Ovary (tissue), 9 donors: ENCODE results near the gene DAB2IP. TPM values are rescaled to one million over a fixed set of nuclear protein-coding genes. Genes with fewer than 3 reads are reported as not detected.

Source experiments
- DNase-seq, 5 donors: peaks; one replicate each; pipeline ENCODE4 v3.0.0-alpha.2; 2019 to 2020
- H3K27ac ChIP-seq, 2 donors: fragments of 200-600 bp; one replicate each; pipeline versions ENCODE4 v1.5.1 to v1.8.0; 2019 to 2022
- H3K27me3 ChIP-seq: fragments of 200-600 bp; one replicate; pipeline ENCODE4 v1.8.0; 2022
- H3K36me3 ChIP-seq: fragments of 200-600 bp; sonication (generic); one replicate; pipeline ENCODE4 v1.5.1; 2019
- H3K4me1 ChIP-seq: one replicate; pipeline ENCODE4 v1.8.1; 2013; ENCODE audit warnings: mild to moderate bottlenecking, moderate library complexity; ENCODE audit not compliant: insufficient read depth
- H3K4me3 ChIP-seq: fragments of 200-600 bp; sonication (generic); one replicate; pipeline ENCODE4 v1.5.1; 2017
- H3K9me3 ChIP-seq, 2 donors: fragments of 200-600 bp in 1 of 2; sonication (generic) in 1 of 2; one replicate each; pipeline versions ENCODE4 v1.5.1 to v1.8.1; 2013 to 2019; ENCODE audit warnings: mild to moderate bottlenecking in 1 of 2, moderate library complexity in 1 of 2
- EP300 ChIP-seq: sonication (generic); formaldehyde crosslinking; IDR thresholded peaks from one replicate; pipeline ENCODE4 v1.6.1; 2017; ENCODE audit warnings: antibody characterized with exemption
- POLR2A ChIP-seq: fragments of 450-650 bp; IDR thresholded peaks from one replicate; pipeline ENCODE4 v1.6.1; 2017; ENCODE audit warnings: antibody characterized with exemption, mild to moderate bottlenecking, moderate library complexity
- WGBS, 3 donors: extraction: QIAGEN DNeasy Blood & Tissue Kit in 1 of 3; methylation state at CpG; one replicate each; pipeline versions ENCODE4 v1.1.5 to v1.1.7; 2013 to 2017; 5-methylcytosine and 5-hydroxymethylcytosine counted together
- intact Hi-C, 4 donors: fragments of 100-400 bp; cut with DNase I; formaldehyde crosslinking; loops; one replicate each; pipeline versions ENCODE4 v1.11.0 to v1.15.1; 2022 to 2023
- polyA plus RNA-seq, 2 donors: library from polyadenylated mRNA; stranded (reverse); fragments of 200-250 nt in 1 of 2; fragments of 350-450 nt in 1 of 2; fragmentation: Illumina TruSeq in 1 of 2; extraction: RNeasy Lipid Tissue Mini Kit (QIAGEN cat#74804) in 1 of 2; gene quantifications; one replicate each; pipeline ENCODE4 v1.2.3, GENCODE V29; 2013 to 2014
- total RNA-seq, 7 donors: library from RNA; depleted of rRNA in 2 of 7; stranded (reverse); fragments of >200 nt in 2 of 7; fragmentation: NEBNext Ultra II Directional in 3 of 7; extraction: Animal tissue kit (Norgen Biotek cat#: 25700) in 3 of 7; gene quantifications; one replicate each; pipeline versions ENCODE4 v1.1.0 to v1.2.4, GENCODE V29; 2016 to 2023
- TF ChIP-seq, protein P1 (sequence below), 3 donors: fragments of 450-650 bp in 2 of 3; fragments of 200-600 bp in 1 of 3; IDR thresholded peaks; one replicate each; pipeline versions ENCODE4 v1.5.1 to v1.8.0; 2016 to 2022; ENCODE audit warnings: antibody characterized with exemption in 3 of 3, mild to moderate bottlenecking in 1 of 3
- donor health status: DM: no; HTN: no; CAD: no; lungs with moderate emphysema.
- donor health status: DM: no; HTN: no; CAD: no.
- donor health status: Bipolar disorder and iron deficiency.
- donor health status: DM: yes; HTN: yes; CAD: no.
- donor health status: DM: no; HTN: no; CAD: no.
- donor health status: DM: yes; HTN: yes; CAD: no.

DAB2IP gene
- total and polyA plus RNA-seq, 9 donors: 9.3 to 95.0 (median 70.6) TPM

GRCh38 chr9:121732886-121733285, 81.5 kb downstream of the DAB2IP start:
- 86 to 94% (median 89%) methylated on average over 4 of the region's 4 CpGs for WGBS, 3 donors
- TF ChIP-seq EP300 (no peak), POLR2A (no peak)
- TF ChIP-seq, protein P1, sequence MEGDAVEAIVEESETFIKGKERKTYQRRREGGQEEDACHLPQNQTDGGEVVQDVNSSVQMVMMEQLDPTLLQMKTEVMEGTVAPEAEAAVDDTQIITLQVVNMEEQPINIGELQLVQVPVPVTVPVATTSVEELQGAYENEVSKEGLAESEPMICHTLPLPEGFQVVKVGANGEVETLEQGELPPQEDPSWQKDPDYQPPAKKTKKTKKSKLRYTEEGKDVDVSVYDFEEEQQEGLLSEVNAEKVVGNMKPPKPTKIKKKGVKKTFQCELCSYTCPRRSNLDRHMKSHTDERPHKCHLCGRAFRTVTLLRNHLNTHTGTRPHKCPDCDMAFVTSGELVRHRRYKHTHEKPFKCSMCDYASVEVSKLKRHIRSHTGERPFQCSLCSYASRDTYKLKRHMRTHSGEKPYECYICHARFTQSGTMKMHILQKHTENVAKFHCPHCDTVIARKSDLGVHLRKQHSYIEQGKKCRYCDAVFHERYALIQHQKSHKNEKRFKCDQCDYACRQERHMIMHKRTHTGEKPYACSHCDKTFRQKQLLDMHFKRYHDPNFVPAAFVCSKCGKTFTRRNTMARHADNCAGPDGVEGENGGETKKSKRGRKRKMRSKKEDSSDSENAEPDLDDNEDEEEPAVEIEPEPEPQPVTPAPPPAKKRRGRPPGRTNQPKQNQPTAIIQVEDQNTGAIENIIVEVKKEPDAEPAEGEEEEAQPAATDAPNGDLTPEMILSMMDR (IDR thresholded peaks at IDR 0.05): no peak
- Histone ChIP-seq H3K27ac (no peak overlapping the region), H3K36me3 (no peaks in the 10 kb centered on the region), H3K4me3 (no peak overlapping the region), H3K27me3 (no peaks in the 10 kb centered on the region), H3K4me1 (peaks cover 48% of the 10 kb centered on the region), H3K9me3 (no peaks in the 10 kb centered on the region)
- intact Hi-C loops: no loop called here
- DNase-seq: no peak

GRCh38 chr9:121734465-121734864, 83.0 kb downstream of the DAB2IP start:
- Histone ChIP-seq H3K27ac (no peak overlapping the region), H3K27me3 (no peaks in the 10 kb centered on the region), H3K4me3 (no peak overlapping the region), H3K4me1 (peaks cover 54% of the 10 kb centered on the region), H3K9me3 (no peaks in the 10 kb centered on the region), H3K36me3 (no peaks in the 10 kb centered on the region)
- no peak for DNase-seq
- intact Hi-C loops: no loop called here
- no peak for TF ChIP-seq EP300
- no peak for TF ChIP-seq POLR2A
- TF ChIP-seq, protein P1 (IDR thresholded peaks at IDR 0.05): no peak
- 82 to 97% (median 86%) methylated on average over 1 of the region's 1 CpG for WGBS, 3 donors

GRCh38 chr9:121735065-121735792, 83.8 kb downstream of the DAB2IP start:
- Histone ChIP-seq H3K27ac (peak overlapping the region; percentile 64 to 67), H3K4me3 (peak overlapping the region; percentile 45), H3K27me3 (no peaks in the 10 kb centered on the region), H3K9me3 (no peaks in the 10 kb centered on the region), H3K36me3 (no peaks in the 10 kb centered on the region), H3K4me1 (peaks cover 55% of the 10 kb centered on the region)
- intact Hi-C loops: no loop called here
- WGBS, 3 donors: 53 to 55% (median 54%) methylated on average over 9 of the region's 9 CpGs
- DNase-seq: peak in 2 of 5 donors; percentile 45 to 47
- TF ChIP-seq, protein P1 (IDR thresholded peaks at IDR 0.05): no peak
- TF ChIP-seq POLR2A (no peak), EP300 (no peak)

DNA sequence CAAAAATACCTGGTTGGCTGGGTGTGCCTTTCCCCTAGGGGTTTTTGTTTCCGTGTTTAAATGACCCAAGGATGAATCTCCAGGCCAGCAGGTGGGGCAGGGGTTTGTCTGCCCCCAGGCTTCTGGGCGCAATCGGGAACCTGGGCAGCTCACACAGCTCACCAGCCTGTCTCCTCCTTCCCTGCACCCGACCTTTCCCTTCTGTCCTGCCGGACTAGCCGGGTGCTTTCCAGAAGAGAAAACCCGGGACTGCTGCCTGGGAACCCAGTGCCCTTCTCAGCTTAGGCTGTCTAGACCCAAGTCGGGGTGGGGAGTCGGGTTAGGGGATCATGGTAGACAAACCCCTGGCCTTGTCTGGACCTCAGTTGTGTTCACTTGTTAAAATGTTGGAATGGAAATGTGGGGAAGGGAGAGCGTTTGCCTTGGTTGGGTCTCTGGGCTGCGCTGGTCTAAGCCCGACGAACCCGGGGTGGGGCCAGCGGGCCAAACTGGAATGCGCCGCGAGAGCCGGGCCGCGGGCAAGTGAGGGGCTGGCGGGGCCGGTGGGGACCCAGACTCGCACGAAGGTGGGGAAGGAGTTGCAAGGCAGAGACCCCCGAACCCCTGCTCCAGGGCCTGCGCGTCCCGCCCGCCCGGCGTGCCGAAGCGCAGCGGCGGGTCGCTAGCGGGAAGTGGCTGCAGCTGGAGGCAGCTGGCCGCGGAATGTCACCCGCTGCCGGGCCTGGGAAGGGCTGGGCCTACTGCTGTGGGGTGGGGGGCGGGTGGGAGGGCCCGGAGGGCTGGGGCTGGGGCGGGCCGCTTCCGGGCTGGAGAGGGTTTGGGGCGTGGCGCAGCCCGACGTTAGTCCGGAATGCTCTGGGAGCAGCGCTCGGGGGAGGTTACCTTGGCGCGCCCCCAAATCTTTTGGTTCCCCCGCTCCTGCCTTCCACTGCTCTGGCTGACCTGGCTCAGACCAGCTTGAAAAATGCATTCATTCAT, 84.6 kb downstream of the DAB2IP start:
- DNase-seq: peak; percentile 89 to 93 (median 90)
- Histone ChIP-seq H3K27me3 (no peaks in the 10 kb centered on the region), H3K9me3 (no peaks in the 10 kb centered on the region), H3K27ac (peak overlapping the region; percentile 64 to 67), H3K36me3 (no peaks in the 10 kb centered on the region), H3K4me3 (peak overlapping the region; percentile 45), H3K4me1 (peaks cover 51% of the 10 kb centered on the region)
- intact Hi-C loops: no loop called here
- peak; percentile 53 for TF ChIP-seq POLR2A
- TF ChIP-seq, protein P1 (IDR thresholded peaks at IDR 0.05): no peak
- 3 to 6% (median 6%) methylated on average over 30 to 57 of the region's 57 CpGs for WGBS, 3 donors
